Measurements from ENCODE around the gene WDR54.

Gene WDR54

DNA sequence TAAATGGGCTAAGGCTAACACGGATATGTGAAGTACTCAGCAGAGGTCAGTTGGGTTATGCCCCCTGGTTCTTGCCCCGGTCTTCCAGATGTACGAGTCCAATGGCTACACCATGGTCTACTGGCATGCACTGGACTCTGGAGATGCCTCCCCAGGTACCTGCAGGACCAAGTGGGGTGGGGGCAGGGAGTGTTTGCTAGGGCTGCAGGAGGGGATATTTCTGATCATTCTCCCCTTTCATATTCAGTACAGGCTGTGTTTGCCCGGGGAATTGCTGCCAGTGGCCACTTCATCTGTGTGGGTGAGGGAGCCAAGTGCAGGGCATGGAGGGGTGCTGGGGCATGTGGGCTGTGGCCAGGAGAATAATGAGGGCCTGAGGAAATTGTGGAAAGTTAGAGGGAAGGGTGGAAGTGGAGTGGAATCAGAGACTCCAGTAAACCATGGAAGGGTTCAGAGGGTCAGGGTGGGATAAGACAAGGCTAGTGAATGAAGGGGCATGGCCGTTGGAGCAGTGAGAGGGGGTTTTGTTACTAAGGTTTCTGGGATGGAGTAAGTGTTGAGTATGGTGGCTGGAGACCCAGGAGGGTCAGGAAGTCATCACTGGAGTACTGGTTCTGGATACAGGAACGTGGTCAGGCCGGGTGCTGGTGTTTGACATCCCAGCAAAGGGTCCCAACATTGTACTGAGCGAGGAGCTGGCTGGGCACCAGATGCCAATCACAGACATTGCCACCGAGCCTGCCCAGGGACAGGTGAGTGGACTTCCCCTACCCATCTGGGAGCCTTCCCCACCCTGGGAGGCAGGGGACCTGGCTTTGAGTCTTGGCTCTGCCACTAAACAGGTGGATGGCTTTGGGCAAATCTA lies 1.9 kb downstream of the WDR54 start:
- TF ChIP-seq POLR2A (IDR thresholded peaks at IDR 0.05; ENCODE audit: low read depth, low read length) (no peak), TAF1 (IDR thresholded peaks at IDR 0.05; ENCODE audit: borderline replicate concordance, low read depth, low read length) (no peak), POLR2AphosphoS5 (IDR thresholded peaks at IDR 0.05; ENCODE audit: low read depth, low read length) (no peak)
- FAIRE-seq, result no peak
- no peak for DNase-seq (ENCODE audit: insufficient read length)

DNA sequence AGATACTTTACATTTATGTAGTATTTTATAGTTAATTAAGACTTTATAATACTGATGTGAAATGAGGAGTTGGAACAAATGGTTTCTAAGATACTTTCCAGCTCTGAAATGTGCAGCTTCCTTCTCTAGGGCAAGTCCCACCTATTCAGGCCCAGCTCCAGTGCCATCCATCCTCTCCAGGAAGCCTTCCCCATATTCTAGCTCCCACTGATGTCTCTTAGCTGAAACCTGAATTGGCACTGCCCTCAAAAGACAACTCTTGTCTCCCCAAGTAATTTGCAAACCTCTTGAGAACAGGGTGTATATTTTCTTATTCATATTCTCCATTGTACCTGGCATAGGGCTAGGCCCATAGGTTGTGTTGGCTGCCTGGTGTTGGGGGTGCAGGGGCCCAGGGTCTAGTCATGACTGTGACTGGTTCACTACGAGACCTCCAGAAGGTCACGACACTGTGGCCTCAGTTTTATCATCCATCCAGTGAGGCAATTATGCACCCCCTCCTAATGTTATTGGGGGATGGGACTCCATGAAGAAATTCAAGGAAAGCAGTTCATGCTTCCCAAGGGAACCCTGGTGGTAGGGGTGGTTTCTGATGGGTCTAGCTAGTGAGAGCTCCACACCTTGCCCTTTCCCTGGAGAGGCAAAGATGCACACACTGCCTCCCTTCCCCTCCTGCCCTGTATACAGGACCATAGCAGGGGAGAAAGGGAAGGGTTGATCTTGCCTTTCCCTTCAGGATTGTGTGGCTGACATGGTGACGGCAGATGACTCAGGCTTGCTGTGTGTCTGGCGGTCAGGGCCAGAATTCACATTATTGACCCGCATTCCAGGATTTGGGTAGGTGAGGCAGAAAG lies 2.8 kb downstream of the WDR54 start:
- no peak for TF ChIP-seq POLR2AphosphoS5 (IDR thresholded peaks at IDR 0.05; ENCODE audit: low read depth, low read length)
- no peak for TF ChIP-seq TAF1 (IDR thresholded peaks at IDR 0.05; ENCODE audit: borderline replicate concordance, low read depth, low read length)
- no peak for TF ChIP-seq POLR2A (IDR thresholded peaks at IDR 0.05; ENCODE audit: low read depth, low read length)
- no peak for DNase-seq (ENCODE audit: insufficient read length)
- no peak for FAIRE-seq

DNA sequence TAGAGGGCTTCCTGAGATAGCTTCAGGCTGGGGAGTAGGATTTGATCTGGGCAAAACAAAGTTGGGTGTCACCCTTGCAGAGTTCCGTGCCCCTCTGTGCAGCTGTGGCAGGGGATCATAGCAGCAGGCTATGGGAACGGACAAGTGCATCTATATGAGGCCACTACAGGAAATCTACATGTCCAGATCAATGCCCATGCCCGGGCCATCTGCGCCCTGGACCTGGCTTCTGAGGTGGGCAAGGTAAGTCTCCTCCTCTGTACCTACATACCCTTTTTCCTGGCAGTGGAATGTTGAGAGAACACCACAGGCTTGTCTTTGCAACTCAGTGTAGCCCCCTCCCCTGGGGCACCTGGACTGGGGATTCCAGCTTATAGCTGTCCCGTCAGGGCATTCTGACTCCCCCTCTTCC lies 3.5 kb downstream of the WDR54 start:
- FAIRE-seq (no peak), DNase-seq (ENCODE audit: insufficient read length) (no peak)
- TF ChIP-seq TAF1 (IDR thresholded peaks at IDR 0.05; ENCODE audit: borderline replicate concordance, low read depth, low read length), result no peak
- no peak for TF ChIP-seq POLR2AphosphoS5 (IDR thresholded peaks at IDR 0.05; ENCODE audit: low read depth, low read length)
- TF ChIP-seq POLR2A (IDR thresholded peaks at IDR 0.05; ENCODE audit: low read depth, low read length), result 0 out of 2 replicates have a peak, but pooled peaks have one; percentile 20

DNA sequence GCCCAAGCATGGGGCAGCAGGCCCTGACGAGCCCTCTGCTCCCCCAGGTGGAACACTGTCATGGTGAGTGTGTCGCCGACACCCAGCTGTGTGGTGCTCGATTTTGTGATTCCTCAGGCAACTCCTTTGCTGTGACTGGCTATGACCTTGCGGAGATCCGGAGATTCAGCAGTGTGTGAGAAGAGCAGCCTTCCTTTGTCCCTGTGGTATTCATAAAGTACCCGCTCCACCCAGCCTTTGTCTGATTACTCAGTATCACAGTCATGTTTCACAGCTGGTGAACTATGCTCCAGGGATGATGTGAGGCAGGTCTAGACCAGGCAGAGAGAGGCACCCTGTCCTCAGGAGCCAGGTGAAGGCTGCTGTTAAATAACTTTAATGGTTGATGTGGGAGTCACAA lies 4.0 kb downstream of the WDR54 start:
- no peak for DNase-seq (ENCODE audit: insufficient read length)
- TF ChIP-seq POLR2AphosphoS5 (IDR thresholded peaks at IDR 0.05; ENCODE audit: low read depth, low read length) (no peak), POLR2A (IDR thresholded peaks at IDR 0.05; ENCODE audit: low read depth, low read length) (0 out of 2 replicates have a peak, but pooled peaks have one; percentile 13)
- FAIRE-seq, result no peak

DNA sequence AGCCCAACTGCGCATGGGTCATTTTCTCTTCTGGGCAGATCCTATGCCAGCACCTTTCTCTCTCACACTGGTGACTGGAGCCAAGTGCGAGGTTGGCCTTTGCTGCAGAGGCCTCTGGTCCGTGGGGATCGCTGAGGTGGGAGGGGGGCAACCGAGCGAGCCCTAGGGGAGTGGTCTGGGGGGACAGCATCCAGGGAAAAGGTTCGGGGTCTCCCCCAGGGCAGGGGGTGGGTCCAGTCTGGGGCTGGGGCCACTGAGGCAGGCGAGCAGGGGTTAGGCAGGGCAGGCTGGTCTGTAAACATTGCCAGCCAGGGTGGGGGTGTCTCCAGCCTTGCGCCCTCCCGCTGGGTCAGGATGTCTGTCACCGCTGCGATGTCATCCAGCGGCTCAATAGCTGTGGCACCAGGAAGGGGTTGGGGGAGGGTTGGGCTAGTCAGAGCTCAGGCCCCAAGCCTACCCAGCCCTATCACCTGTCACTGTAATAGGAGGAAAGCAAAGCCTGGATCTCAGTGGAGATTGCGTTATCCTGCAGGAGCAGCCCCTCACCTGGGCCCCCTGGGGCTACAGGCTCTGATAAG lies 4.7 kb downstream of the WDR54 start:
- FAIRE-seq, result no peak
- no peak for DNase-seq (ENCODE audit: insufficient read length)
- TF ChIP-seq POLR2A (IDR thresholded peaks at IDR 0.05; ENCODE audit: low read depth, low read length) (no peak), POLR2AphosphoS5 (IDR thresholded peaks at IDR 0.05; ENCODE audit: low read depth, low read length) (no peak), TAF1 (IDR thresholded peaks at IDR 0.05; ENCODE audit: borderline replicate concordance, low read depth, low read length) (no peak)

DNA sequence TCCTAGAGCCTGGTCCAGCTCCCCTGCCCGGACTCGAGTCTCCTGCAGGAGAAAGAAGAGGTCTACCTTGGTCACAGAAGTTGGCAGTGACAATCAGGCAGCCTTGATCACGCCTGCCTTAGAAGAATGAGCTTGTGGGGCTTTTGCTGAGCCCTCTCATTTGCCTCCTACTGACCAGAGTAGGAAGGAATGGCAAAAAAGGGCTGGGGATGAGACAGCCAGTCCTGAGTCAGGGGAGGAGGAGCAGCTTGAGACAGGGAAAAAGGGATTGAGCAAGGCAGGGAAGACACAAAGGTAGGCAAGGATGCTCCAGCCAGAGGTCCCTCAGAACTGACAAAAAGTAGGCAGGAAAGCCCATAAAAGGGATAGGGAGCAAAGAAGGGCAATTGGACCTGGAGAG lies 6.0 kb downstream of the WDR54 start:
- DNase-seq (ENCODE audit: insufficient read length) (no peak), FAIRE-seq (no peak)
- TF ChIP-seq TAF1 (IDR thresholded peaks at IDR 0.05; ENCODE audit: borderline replicate concordance, low read depth, low read length), result no peak
- no peak for TF ChIP-seq POLR2AphosphoS5 (IDR thresholded peaks at IDR 0.05; ENCODE audit: low read depth, low read length)
- no peak for TF ChIP-seq POLR2A (IDR thresholded peaks at IDR 0.05; ENCODE audit: low read depth, low read length)

DNA sequence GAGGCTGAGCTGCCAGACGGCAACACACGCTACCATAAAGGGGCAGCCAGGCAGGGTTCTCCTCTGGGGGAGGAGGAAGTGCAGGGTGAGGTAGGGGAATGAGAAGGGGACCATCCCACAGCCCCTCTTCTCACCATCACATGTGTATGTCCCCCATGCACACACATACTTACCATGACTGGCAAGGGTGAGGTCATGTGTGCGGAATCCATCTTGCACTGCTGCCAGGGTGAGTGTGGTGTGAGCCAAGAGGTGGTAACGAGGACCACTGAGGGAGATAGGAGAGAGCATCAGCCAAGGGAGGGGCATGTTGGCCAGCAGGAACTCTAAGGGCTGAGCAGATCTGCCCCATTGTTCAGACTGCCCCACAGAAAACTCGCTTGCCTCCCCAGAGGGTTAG lies 7.1 kb downstream of the WDR54 start:
- no peak for TF ChIP-seq POLR2A (IDR thresholded peaks at IDR 0.05; ENCODE audit: low read depth, low read length)
- TF ChIP-seq POLR2AphosphoS5 (IDR thresholded peaks at IDR 0.05; ENCODE audit: low read depth, low read length), result no peak
- TF ChIP-seq TAF1 (IDR thresholded peaks at IDR 0.05; ENCODE audit: borderline replicate concordance, low read depth, low read length), result no peak
- FAIRE-seq (no peak), DNase-seq (ENCODE audit: insufficient read length) (no peak)

DNA sequence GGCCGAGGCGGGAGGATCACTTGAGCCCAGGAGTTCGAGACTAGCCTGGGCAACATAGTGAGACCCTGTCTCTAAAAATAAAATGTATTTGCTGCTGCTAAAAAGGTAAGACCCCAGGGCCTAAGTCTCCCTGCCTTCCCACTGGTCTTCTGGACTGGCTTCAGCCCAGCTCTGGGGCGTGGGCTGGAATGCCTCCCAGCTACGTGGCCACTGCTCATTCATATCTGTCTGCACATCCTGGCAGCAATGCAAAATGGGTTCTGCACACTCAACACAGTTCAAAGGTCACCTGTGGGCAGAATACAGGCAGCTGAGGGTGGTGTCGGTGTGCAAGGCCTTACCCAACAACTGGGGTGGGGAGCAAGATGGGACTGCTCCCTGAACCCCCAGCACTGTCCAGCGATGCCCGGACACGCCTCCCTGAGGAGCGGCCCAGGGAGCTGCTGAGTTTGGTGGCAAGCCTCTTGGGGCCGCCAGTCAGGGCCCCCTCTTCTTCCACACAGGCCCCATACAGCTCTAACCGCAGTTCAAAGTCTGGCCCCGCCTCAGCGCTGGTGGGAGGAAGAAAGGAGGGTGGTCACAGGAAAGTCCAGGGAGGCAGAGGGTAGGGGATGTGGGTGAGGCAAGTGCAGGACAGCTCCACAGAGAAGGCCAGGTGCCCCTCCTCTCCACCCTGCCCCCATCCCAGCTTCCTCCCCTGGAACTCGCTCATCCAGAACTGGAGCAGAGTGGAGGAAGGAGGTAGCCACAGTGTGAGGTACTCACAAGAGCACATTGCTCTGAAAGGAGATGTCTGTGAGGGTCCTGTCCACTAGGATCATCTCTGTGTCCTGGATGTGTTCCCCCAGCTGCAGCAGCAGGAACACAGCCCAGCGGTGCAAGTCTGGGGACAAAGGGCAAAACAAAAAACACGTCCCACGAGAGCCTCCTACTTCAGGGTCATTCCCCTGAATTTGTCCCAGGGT lies 8.2 kb downstream of the WDR54 start:
- FAIRE-seq (no peak), DNase-seq (ENCODE audit: insufficient read length) (no peak)
- no peak for TF ChIP-seq POLR2AphosphoS5 (IDR thresholded peaks at IDR 0.05; ENCODE audit: low read depth, low read length)
- TF ChIP-seq TAF1 (IDR thresholded peaks at IDR 0.05; ENCODE audit: borderline replicate concordance, low read depth, low read length), result no peak
- no peak for TF ChIP-seq POLR2A (IDR thresholded peaks at IDR 0.05; ENCODE audit: low read depth, low read length)

DNA sequence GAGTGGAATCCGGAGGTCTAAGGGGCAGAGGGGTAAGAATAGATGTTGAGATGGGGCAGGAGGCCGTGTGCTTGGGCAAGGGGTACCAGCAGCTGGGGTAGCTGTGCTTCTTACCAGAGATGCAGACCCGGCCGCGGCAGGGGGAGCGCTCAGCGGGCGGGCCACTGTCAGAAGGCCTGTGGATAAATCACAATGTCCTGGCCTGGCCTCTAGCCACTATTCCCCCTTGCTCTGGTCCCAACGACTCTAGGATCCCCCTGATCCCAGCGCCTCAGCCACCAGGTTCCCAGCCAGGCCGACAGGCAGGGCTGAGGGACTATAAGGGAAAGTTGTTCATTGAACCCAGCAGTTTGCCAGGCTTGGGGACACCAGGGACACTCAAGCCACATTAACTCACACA lies 9.0 kb downstream of the WDR54 start:
- no peak for DNase-seq (ENCODE audit: insufficient read length)
- TF ChIP-seq POLR2A (IDR thresholded peaks at IDR 0.05; ENCODE audit: low read depth, low read length) (no peak), TAF1 (IDR thresholded peaks at IDR 0.05; ENCODE audit: borderline replicate concordance, low read depth, low read length) (no peak), POLR2AphosphoS5 (IDR thresholded peaks at IDR 0.05; ENCODE audit: low read depth, low read length) (no peak)
- no peak for FAIRE-seq

DNA sequence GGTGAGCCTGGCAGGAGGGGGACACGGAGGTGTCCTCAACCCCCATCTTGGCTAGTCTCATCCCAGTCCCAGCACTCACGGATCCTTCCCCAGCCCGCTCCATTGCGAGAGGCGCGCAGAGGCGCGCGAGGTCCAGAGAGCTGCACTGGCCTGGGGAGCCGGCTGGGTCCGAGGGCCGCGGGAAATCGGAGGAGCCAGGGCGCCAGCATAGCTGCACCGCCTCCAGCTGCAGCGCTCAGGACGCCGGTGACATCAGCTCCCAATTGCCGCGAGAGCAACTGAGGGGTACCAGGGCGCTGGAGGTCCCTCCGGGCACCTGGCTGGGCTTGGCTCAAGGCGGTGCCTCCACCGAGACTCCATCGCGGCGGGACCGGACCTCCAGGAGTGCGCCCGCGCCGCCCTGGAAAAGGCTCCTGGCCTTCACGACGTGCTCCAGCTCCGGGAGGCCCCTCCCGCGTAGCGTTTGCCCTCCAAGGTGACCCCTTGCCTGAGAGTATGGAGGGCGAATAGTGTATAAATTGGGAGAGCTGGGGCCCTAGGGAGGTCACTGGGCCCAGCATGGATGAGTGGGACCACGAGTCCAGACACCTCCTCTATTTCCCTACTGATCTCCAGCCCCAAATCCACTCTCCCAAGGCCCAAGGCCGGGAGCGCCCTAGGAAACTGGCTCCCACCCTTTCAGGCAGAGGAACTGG lies 14.7 kb downstream of the WDR54 start:
- DNase-seq (ENCODE audit: insufficient read length) (no peak), FAIRE-seq (no peak)
- no peak for TF ChIP-seq POLR2A (IDR thresholded peaks at IDR 0.05; ENCODE audit: low read depth, low read length)
- TF ChIP-seq TAF1 (IDR thresholded peaks at IDR 0.05; ENCODE audit: borderline replicate concordance, low read depth, low read length), result no peak
- no peak for TF ChIP-seq POLR2AphosphoS5 (IDR thresholded peaks at IDR 0.05; ENCODE audit: low read depth, low read length)
